Endothelial cell of umbilical vein (primary cell): Measurements from ENCODE around the gene DOCK1. TPM values are rescaled to one million over a fixed set of nuclear protein-coding genes. Genes with fewer than 3 reads are reported as not detected.

Source experiments
- BruUV-seq: library from RNA; stranded (reverse); fragments of 400-500 nt; replicated peaks from 2 replicates; lab custom pipeline; 2021; lab: Mats Ljungman, UMichigan
- CTCF ChIA-PET: fragments of 300-600, 350-600 bp; sonication (Branson Sonifier 250); formaldehyde crosslinking; loops from one replicate; lab custom pipeline; 2021; ENCODE audit warnings: antibody characterized with exemption, inconsistent platforms; lab: Charles Lee
- POLR2A ChIA-PET: fragments of 300-600, 350-600 bp; sonication (Branson Sonifier 250); formaldehyde crosslinking; loops from one replicate; lab custom pipeline; 2021; ENCODE audit warnings: antibody characterized with exemption, inconsistent platforms; lab: Charles Lee
- DNase-seq: peaks from one replicate; pipeline ENCODE4 v3.0.0-alpha.2; 2011; ENCODE audit warnings: low read depth, low spot score
- FAIRE-seq: peaks from 2 replicates; lab custom pipeline; 2011; peaks lifted over from hg19 to GRCh38; lab: Jason Lieb, UNC
- H2AFZ ChIP-seq: 2 replicates; pipeline ENCODE4 v1.6.0; 2012; ENCODE audit warnings: low read depth, low read length, control low read depth, inconsistent platforms
- H3K27ac ChIP-seq: 2 replicates; pipeline ENCODE4 v1.5.1; 2011; ENCODE audit warnings: low read depth, mild to moderate bottlenecking, control low read depth, low read length, moderate library complexity; ENCODE audit not compliant: insufficient read depth
- H3K27me3 ChIP-seq, 2 experiments: 2 replicates each; pipeline versions ENCODE4 v1.6.0 to v1.6.1; 2011; ENCODE audit warnings: low read length in 2 of 2, mixed read lengths in 1 of 2; ENCODE audit not compliant: control insufficient read depth in 2 of 2, insufficient read depth in 2 of 2
- H3K36me3 ChIP-seq, 2 experiments: 2 replicates in 1 of 2; 3 replicates in 1 of 2; pipeline ENCODE4 v1.5.1; 2011; ENCODE audit warnings: low read length in 2 of 2, mild to moderate bottlenecking in 1 of 2, moderate library complexity in 1 of 2; ENCODE audit not compliant: control insufficient read depth in 2 of 2, insufficient read depth in 2 of 2; ENCODE audit errors: extremely low read depth in 1 of 2
- H3K4me1 ChIP-seq: 3 replicates; pipeline ENCODE4 v1.5.1; 2011; ENCODE audit warnings: mild to moderate bottlenecking, low read length; ENCODE audit not compliant: control insufficient read depth, insufficient read depth; ENCODE audit errors: extremely low read depth
- H3K4me2 ChIP-seq: 2 replicates; pipeline ENCODE4 v1.6.1; 2011; ENCODE audit warnings: low read length, control low read depth, mixed read lengths; ENCODE audit not compliant: insufficient read depth
- H3K4me3 ChIP-seq, 3 experiments: fragments of 200-600 bp in 1 of 3; sonication (generic), shearing (Covaris generic) in 1 of 3; replicated peaks in 1 of 3; 2 replicates each; pipeline ENCODE4 v1.5.1; 2011 to 2016; ENCODE audit warnings: control low read depth in 3 of 3, low read length in 3 of 3, mild to moderate bottlenecking in 2 of 3, inconsistent platforms in 1 of 3, low read depth in 1 of 3, moderate library complexity in 1 of 3; ENCODE audit not compliant: insufficient read depth in 1 of 3
- H3K79me2 ChIP-seq: 2 replicates; pipeline ENCODE4 v1.6.0; 2012; ENCODE audit warnings: low read length, inconsistent platforms; ENCODE audit not compliant: control insufficient read depth, insufficient read depth
- H3K9ac ChIP-seq: replicated peaks from 2 replicates; pipeline ENCODE3; 2011; ENCODE audit warnings: low read length, control low read depth; ENCODE audit not compliant: insufficient read depth; ENCODE audit errors: extremely low read depth
- H3K9me1 ChIP-seq: replicated peaks from 3 replicates; pipeline ENCODE4 v1.6.0; 2011; ENCODE audit warnings: mild to moderate bottlenecking, low read length; ENCODE audit not compliant: control insufficient read depth, insufficient read depth; ENCODE audit errors: extremely low read depth
- H3K9me3 ChIP-seq: replicated peaks from 2 replicates; pipeline ENCODE4 v1.5.1; 2012; ENCODE audit warnings: low read length, inconsistent platforms; ENCODE audit not compliant: control insufficient read depth, insufficient read depth
- H4K20me1 ChIP-seq: replicated peaks from 2 replicates; pipeline ENCODE3; 2011; ENCODE audit warnings: mild to moderate bottlenecking, low read length; ENCODE audit not compliant: control insufficient read depth, insufficient read depth; ENCODE audit errors: extremely low read depth
- CTCF ChIP-seq, 2 donors: IDR thresholded peaks; 1 replicate in 1 of 2; 2 replicates in 1 of 2; pipeline ENCODE4 v1.5.1; 2011; ENCODE audit warnings: low read length in 2 of 2, mild to moderate bottlenecking in 2 of 2, moderate library complexity in 2 of 2, control low read depth in 1 of 2, inconsistent platforms in 1 of 2, low read depth in 1 of 2; ENCODE audit not compliant: insufficient read depth in 1 of 2; ENCODE audit errors: extremely low read depth in 1 of 2
- EZH2 ChIP-seq: IDR thresholded peaks from 2 replicates; pipeline ENCODE4 v1.6.1; 2012; ENCODE audit warnings: borderline replicate concordance, low read depth, mild to moderate bottlenecking, moderate library complexity, low read length, inconsistent platforms; ENCODE audit not compliant: severe bottlenecking
- FOS ChIP-seq: IDR thresholded peaks from 2 replicates; pipeline ENCODE4 v1.6.1; 2011; ENCODE audit warnings: mild to moderate bottlenecking, low read length, moderate library complexity, borderline replicate concordance; ENCODE audit not compliant: insufficient read depth
- GATA2 ChIP-seq: IDR thresholded peaks from 2 replicates; pipeline ENCODE4 v1.7.0; 2011; ENCODE audit warnings: low read depth, mild to moderate bottlenecking, moderate library complexity, mixed read lengths, low read length; ENCODE audit not compliant: insufficient read length, insufficient read depth
- JUN ChIP-seq: IDR thresholded peaks from 2 replicates; pipeline ENCODE4 v1.6.1; 2011; ENCODE audit warnings: borderline replicate concordance, low read depth; ENCODE audit not compliant: insufficient read length, insufficient read depth
- MAX ChIP-seq: IDR thresholded peaks from 2 replicates; pipeline ENCODE4 v1.6.1; 2011; ENCODE audit not compliant: insufficient read depth, insufficient read length
- MYC ChIP-seq: IDR thresholded peaks from one replicate; pipeline ENCODE4 v1.6.1; 2011; ENCODE audit warnings: mild to moderate bottlenecking, low read depth, low read length
- POLR2A ChIP-seq: IDR thresholded peaks from 2 replicates; pipeline ENCODE4 v1.6.1; 2012; ENCODE audit warnings: low read depth, mild to moderate bottlenecking, control low read depth, low read length
- POLR2AphosphoS5 ChIP-seq: IDR thresholded peaks from 2 replicates; pipeline ENCODE4 v1.6.1; 2012; ENCODE audit warnings: low read depth, mild to moderate bottlenecking, control low read depth, low read length, moderate library complexity; ENCODE audit not compliant: insufficient read depth
- dilution Hi-C: fragments of 300-500 bp; cut with MboI; formaldehyde crosslinking; loops from one replicate; pipeline ENCODE4 v1.15.0; 2019; ENCODE audit warnings: low sequenced_read_pairs; ENCODE audit not compliant: extremely low pct_ligation_motif_present
- intact Hi-C: fragments of 100-400 bp; cut with micrococcal nuclease; formaldehyde crosslinking; loops from one replicate; pipeline ENCODE4 v1.10.0; 2022
- polyA plus RNA-seq, 4 experiments: library from polyadenylated mRNA; depleted of rRNA in 3 of 4; stranded (reverse) in 3 of 4; unstranded in 1 of 4; fragments of >200 nt; gene quantifications; 2 replicates each; pipeline versions ENCODE4 v1.2.1 to v1.2.3, GENCODE V29; 2011 to 2012; ENCODE audit warnings: missing spikeins in 1 of 4
- total RNA-seq: library from RNA; stranded (reverse); gene quantifications from 2 replicates; pipeline ENCODE4 v1.2.3, GENCODE V29; 2021

Gene DOCK1
- total and polyA plus RNA-seq, 2 donors (not counting 3 experiments of a cell fraction or from before 2014, with no cell fraction given) = 22.5 to 83.1 TPM

DNA sequence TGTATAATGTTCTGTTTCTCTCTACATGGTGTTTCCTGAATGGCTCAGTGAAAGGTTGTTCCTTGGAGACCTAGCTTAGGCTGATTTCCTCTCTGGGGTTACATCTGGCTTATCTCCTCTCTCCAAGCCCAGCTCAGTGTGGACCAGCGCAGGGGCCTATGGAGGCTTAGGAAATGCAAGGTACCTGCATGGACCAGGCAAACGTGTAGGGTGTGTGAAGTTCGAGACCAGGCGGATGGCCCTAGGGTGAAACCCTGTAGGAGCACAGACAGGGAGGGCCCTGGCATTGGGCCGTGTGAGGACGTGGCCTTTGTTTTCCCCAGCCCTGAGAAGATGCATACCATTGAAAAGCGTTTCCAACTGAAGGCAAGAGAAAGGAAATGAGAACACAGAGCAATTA lies 59.0 kb downstream of the DOCK1 start:
- BruUV-seq = no TSS peak
- Histone ChIP-seq H3K36me3 (peaks cover 0 to 2% of the 10 kb centered on the region in 2 experiments), H3K27ac (no peak overlapping the region), H4K20me1 (peaks cover 2% of the 10 kb centered on the region), H3K9me1 (no peaks in the 10 kb centered on the region), H3K4me1 (peaks cover 6% of the 10 kb centered on the region), H3K79me2 (peaks cover 78% of the 10 kb centered on the region), H3K9me3 (no peaks in the 10 kb centered on the region), H3K27me3 (no peaks in the 10 kb centered on the region), H3K4me2 (no peak overlapping the region), H3K4me3 (no peak overlapping the region), H2AFZ (no peak overlapping the region), H3K9ac (no peak overlapping the region)
- FAIRE-seq (no peak), DNase-seq (peak; percentile 39)
- no peak for TF ChIP-seq MAX
- TF ChIP-seq JUN = no peak
- no peak for TF ChIP-seq POLR2A
- no peak for TF ChIP-seq MYC
- no peak for TF ChIP-seq POLR2AphosphoS5
- TF ChIP-seq GATA2 = no peak
- no peak for TF ChIP-seq FOS
- no peak for TF ChIP-seq CTCF (IDR thresholded peaks at IDR 0.05; ENCODE audit: extremely low read depth in 1 of 2, insufficient read depth in 1 of 2, low read depth in 1 of 2, low read length in 2 of 2)
- TF ChIP-seq EZH2 = no peak
- CTCF ChIA-PET = interaction anchor here (0.9 kb wide), 1 partner anchor 8 kb away, joined by 3 read pairs; no protein-coding TSS in a partner anchor
- intact Hi-C loops = no loop called here
- dilution Hi-C loops = no loop called here
- POLR2A ChIA-PET = no interaction called here
